HL-60 (cell line): Measurements from ENCODE around the gene DENND4A.

Source experiments
- DNase-seq, 2 experiments: peaks; one replicate each; pipeline ENCODE4 v3.0.0-alpha.2; 2010 to 2020; ENCODE audit warnings: low read depth in 1 of 2, low spot score in 1 of 2
- H3K27ac ChIP-seq: fragments of 250-450 bp; sonication (Bioruptor Pico); replicated peaks from 2 replicates; pipeline ENCODE4 v1.5.1; 2020; ENCODE audit warnings: mild to moderate bottlenecking, moderate library complexity
- H3K27me3 ChIP-seq: fragments of 250-450 bp; sonication (Bioruptor Pico); 2 replicates; pipeline ENCODE4 v1.5.1; 2021; ENCODE audit warnings: mild to moderate bottlenecking, moderate library complexity; ENCODE audit not compliant: insufficient read depth, poor library complexity, severe bottlenecking
- H3K4me3 ChIP-seq: replicated peaks from 2 replicates; pipeline ENCODE4 v1.5.1; 2011; ENCODE audit warnings: mild to moderate bottlenecking, control low read depth, low read length; ENCODE audit not compliant: insufficient read depth
- GABPA ChIP-seq: IDR thresholded peaks from 2 replicates; pipeline ENCODE4 v1.6.1; 2012; ENCODE audit warnings: low read depth
- POLR2AphosphoS5 ChIP-seq: IDR thresholded peaks from 2 replicates; pipeline ENCODE4 v1.6.1; 2012; ENCODE audit warnings: low read depth
- SPI1 ChIP-seq: IDR thresholded peaks from 2 replicates; pipeline ENCODE4 v1.6.1; 2012; ENCODE audit warnings: low read depth, mild to moderate bottlenecking, borderline replicate concordance
- TF ChIP-seq, protein P1 (sequence below): IDR thresholded peaks from 2 replicates; pipeline ENCODE4 v1.6.1; 2012; ENCODE audit warnings: low read depth; ENCODE audit not compliant: insufficient replicate concordance
- TF ChIP-seq, protein P2 (sequence below): IDR thresholded peaks from one replicate; pipeline ENCODE4 v1.5.1; 2011; ENCODE audit warnings: low read length, control low read depth, inconsistent platforms; ENCODE audit not compliant: insufficient read depth

Gene DENND4A

DNA sequence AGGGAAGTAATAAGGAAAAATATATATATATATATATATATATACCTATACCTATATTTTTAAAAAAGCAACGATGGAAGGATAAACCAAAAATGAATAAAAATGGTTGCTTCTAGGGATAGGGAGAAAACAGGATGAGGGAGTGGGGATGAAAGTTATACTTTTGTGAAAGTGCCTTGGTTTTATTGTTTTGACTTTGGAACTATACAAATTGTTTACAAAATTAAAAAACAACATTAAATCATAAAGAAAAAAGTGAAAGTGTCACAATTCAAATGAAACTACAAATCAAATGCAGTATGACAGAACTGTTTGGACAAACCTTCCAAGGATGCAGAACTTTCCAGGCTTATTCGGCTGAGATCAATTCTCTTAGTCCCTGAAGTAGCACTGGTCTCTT lies 116.0 kb downstream of the DENND4A start:
- DNase-seq: no peak
- TF ChIP-seq, protein P1, sequence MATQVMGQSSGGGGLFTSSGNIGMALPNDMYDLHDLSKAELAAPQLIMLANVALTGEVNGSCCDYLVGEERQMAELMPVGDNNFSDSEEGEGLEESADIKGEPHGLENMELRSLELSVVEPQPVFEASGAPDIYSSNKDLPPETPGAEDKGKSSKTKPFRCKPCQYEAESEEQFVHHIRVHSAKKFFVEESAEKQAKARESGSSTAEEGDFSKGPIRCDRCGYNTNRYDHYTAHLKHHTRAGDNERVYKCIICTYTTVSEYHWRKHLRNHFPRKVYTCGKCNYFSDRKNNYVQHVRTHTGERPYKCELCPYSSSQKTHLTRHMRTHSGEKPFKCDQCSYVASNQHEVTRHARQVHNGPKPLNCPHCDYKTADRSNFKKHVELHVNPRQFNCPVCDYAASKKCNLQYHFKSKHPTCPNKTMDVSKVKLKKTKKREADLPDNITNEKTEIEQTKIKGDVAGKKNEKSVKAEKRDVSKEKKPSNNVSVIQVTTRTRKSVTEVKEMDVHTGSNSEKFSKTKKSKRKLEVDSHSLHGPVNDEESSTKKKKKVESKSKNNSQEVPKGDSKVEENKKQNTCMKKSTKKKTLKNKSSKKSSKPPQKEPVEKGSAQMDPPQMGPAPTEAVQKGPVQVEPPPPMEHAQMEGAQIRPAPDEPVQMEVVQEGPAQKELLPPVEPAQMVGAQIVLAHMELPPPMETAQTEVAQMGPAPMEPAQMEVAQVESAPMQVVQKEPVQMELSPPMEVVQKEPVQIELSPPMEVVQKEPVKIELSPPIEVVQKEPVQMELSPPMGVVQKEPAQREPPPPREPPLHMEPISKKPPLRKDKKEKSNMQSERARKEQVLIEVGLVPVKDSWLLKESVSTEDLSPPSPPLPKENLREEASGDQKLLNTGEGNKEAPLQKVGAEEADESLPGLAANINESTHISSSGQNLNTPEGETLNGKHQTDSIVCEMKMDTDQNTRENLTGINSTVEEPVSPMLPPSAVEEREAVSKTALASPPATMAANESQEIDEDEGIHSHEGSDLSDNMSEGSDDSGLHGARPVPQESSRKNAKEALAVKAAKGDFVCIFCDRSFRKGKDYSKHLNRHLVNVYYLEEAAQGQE: no peak
- TF ChIP-seq GABPA: no peak
- TF ChIP-seq, protein P2, sequence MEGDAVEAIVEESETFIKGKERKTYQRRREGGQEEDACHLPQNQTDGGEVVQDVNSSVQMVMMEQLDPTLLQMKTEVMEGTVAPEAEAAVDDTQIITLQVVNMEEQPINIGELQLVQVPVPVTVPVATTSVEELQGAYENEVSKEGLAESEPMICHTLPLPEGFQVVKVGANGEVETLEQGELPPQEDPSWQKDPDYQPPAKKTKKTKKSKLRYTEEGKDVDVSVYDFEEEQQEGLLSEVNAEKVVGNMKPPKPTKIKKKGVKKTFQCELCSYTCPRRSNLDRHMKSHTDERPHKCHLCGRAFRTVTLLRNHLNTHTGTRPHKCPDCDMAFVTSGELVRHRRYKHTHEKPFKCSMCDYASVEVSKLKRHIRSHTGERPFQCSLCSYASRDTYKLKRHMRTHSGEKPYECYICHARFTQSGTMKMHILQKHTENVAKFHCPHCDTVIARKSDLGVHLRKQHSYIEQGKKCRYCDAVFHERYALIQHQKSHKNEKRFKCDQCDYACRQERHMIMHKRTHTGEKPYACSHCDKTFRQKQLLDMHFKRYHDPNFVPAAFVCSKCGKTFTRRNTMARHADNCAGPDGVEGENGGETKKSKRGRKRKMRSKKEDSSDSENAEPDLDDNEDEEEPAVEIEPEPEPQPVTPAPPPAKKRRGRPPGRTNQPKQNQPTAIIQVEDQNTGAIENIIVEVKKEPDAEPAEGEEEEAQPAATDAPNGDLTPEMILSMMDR: no peak
- no peak for TF ChIP-seq SPI1
- no peak for TF ChIP-seq POLR2AphosphoS5
- H3K27ac ChIP-seq: no peak overlapping the region
- H3K27me3 ChIP-seq: no peaks in the 10 kb centered on the region
- no peak overlapping the region for H3K4me3 ChIP-seq

DNA sequence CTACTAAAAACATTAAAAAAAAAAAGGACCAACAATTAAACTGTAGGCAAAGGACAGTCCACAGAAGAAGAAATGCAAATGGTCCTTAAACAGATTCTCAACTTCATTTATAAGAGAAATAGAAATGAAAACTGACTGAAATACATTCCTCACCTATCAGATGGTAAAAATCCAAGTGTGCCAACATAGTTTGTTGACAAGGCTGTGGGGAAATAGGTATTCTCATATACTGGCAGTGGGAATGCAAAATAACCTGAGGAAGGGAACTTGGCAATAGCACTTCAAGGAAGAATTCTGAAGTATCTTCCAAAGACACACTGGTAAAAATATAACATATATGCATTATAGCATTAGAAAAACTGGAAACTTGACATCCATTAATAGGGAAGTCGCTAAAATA lies 116.5 kb downstream of the DENND4A start:
- Histone ChIP-seq H3K4me3 (no peak overlapping the region), H3K27me3 (no peaks in the 10 kb centered on the region), H3K27ac (no peak overlapping the region)
- no peak for DNase-seq
- TF ChIP-seq GABPA (no peak), POLR2AphosphoS5 (no peak), SPI1 (no peak)
- TF ChIP-seq, protein P2: no peak
- TF ChIP-seq, protein P1: no peak

DNA sequence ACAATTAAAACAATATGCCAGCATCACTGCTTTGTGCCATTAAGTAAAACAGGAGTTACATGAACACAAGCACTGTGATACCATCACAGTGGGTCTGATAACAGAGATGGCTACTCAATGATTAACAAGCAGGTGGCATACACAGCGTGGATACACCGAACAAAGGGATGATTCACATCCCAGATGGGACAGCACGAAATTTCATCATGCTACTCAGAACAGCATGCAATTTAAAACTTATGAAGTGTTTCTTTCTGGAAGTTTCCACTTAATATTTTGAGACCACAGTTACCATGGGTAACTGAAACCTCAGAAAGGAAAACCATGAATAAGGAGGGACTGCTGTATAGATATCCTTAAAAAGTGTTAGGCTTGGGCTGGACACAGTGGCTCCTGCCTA lies 125.8 kb downstream of the DENND4A start:
- TF ChIP-seq SPI1 (no peak), POLR2AphosphoS5 (no peak), GABPA (no peak)
- TF ChIP-seq, protein P1: no peak
- TF ChIP-seq, protein P2: no peak
- H3K4me3 ChIP-seq: no peak overlapping the region
- no peak for DNase-seq
- no peaks in the 10 kb centered on the region for H3K27me3 ChIP-seq
- H3K27ac ChIP-seq: no peak overlapping the region
